Fibroblast of peridontal ligament (primary cell): ENCODE measurements around the gene RDX.

Experiments
- DNase-seq: peaks from one replicate; pipeline ENCODE4 v3.0.0-alpha.2; 2010; ENCODE audit errors: extremely low read depth

RDX gene

GRCh38 chr11:110130642-110131238 lies 165.7 kb downstream of the RDX start:
- no peak for DNase-seq

GRCh38 chr11:110128161-110128560 lies 168.3 kb downstream of the RDX start:
- peak; percentile 74 for DNase-seq

- DNase-seq: no peak
These were observed 169.5 kb downstream of the RDX start for GRCh38 chr11:110126936-110127335.

GRCh38 chr11:110125632-110126031 lies 170.8 kb downstream of the RDX start:
- DNase-seq: peak; percentile 17
